ENCODE data around the gene MAP2. TPM values are rescaled to one million over a fixed set of nuclear protein-coding genes. Genes with fewer than 3 reads are reported as not detected.
A peak's percentile ranks its signal among the peaks of the same experiment; 100 is the strongest.

MAP2 gene, protein sequence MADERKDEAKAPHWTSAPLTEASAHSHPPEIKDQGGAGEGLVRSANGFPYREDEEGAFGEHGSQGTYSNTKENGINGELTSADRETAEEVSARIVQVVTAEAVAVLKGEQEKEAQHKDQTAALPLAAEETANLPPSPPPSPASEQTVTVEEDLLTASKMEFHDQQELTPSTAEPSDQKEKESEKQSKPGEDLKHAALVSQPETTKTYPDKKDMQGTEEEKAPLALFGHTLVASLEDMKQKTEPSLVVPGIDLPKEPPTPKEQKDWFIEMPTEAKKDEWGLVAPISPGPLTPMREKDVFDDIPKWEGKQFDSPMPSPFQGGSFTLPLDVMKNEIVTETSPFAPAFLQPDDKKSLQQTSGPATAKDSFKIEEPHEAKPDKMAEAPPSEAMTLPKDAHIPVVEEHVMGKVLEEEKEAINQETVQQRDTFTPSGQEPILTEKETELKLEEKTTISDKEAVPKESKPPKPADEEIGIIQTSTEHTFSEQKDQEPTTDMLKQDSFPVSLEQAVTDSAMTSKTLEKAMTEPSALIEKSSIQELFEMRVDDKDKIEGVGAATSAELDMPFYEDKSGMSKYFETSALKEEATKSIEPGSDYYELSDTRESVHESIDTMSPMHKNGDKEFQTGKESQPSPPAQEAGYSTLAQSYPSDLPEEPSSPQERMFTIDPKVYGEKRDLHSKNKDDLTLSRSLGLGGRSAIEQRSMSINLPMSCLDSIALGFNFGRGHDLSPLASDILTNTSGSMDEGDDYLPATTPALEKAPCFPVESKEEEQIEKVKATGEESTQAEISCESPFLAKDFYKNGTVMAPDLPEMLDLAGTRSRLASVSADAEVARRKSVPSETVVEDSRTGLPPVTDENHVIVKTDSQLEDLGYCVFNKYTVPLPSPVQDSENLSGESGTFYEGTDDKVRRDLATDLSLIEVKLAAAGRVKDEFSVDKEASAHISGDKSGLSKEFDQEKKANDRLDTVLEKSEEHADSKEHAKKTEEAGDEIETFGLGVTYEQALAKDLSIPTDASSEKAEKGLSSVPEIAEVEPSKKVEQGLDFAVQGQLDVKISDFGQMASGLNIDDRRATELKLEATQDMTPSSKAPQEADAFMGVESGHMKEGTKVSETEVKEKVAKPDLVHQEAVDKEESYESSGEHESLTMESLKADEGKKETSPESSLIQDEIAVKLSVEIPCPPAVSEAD (N-terminal part only)
- polyA plus RNA-seq (2013): 0.05 TPM

GRCh38 chr2:209423562-209424198 lies at the start of gene MAP2:
TSS of gene MAP2 (plus strand) at chr2:209424047. CDS start at chr2:209653171, 229,124 bp downstream.
- DNase-seq: peak; percentile 81 to 88 (median 87)
- ChIA-PET POLR2A (interaction anchor here (0.6 kb wide), 1 partner anchor 57 kb away, joined by 4 read pairs; no protein-coding TSS in a partner anchor), CTCF (interaction anchor here (0.8 to 5.2 kb wide), 20 partner anchors 8 to 1028 kb away, joined by 3 to 64 read pairs (median 4); no protein-coding TSS in a partner anchor)
- Histone ChIP-seq H3K27me3 (replicated peaks in 2 of 5; ENCODE audit: control insufficient read depth in 4 of 5, insufficient read depth in 5 of 5, low read length in 4 of 5) (peaks cover 0 to 42% (median 19%) of the 10 kb centered on the region in 5 experiments), H3K9me3 (ENCODE audit: control extremely low read depth in 1 of 5, control insufficient read depth in 4 of 5, insufficient read depth in 2 of 5, low read depth in 1 of 5, low read length in 4 of 5) (no peaks in the 10 kb centered on the region), H3K4me1 (ENCODE audit: control extremely low read depth in 1 of 4, control insufficient read depth in 4 of 4, insufficient read depth in 4 of 4, low read length in 3 of 4) (peaks cover 6 to 18% (median 14%) of the 10 kb centered on the region in 4 experiments), H3K36me3 (ENCODE audit: control insufficient read depth in 4 of 4, insufficient read depth in 4 of 4, low read length in 3 of 4) (no peaks in the 10 kb centered on the region), H3K4me3 (ENCODE audit: control insufficient read depth in 1 of 7, extremely low read depth in 1 of 7, insufficient read depth in 4 of 7, low read depth in 2 of 7, low read length in 6 of 7) (peak within 1 kb of the TSS in 6 of 7 experiments; percentile 46 to 74 (median 64)), H3K27ac (ENCODE audit: insufficient read depth in 1 of 2, low read depth in 1 of 2, low read length in 2 of 2, poor library complexity in 1 of 2, severe bottlenecking in 2 of 2) (no peak within 1 kb of the TSS)
- 2% methylated on average over 50 of the region's 57 CpGs for WGBS (ENCODE audit: insufficient coverage)

- no CpG with 5 or more reads among the region's 1 CpG for WGBS (ENCODE audit: insufficient coverage)
- H3K27me3 ChIP-seq (replicated peaks in 2 of 5; ENCODE audit: control insufficient read depth in 4 of 5, insufficient read depth in 5 of 5, low read length in 4 of 5): peaks cover 6 to 58% (median 18%) of the 10 kb centered on the region in 5 experiments
- H3K36me3 ChIP-seq (ENCODE audit: control insufficient read depth in 4 of 4, insufficient read depth in 4 of 4, low read length in 3 of 4): no peaks in the 10 kb centered on the region
- no peak overlapping the region for H3K27ac ChIP-seq (ENCODE audit: insufficient read depth in 1 of 2, low read depth in 1 of 2, low read length in 2 of 2, poor library complexity in 1 of 2, severe bottlenecking in 2 of 2)
- CTCF ChIA-PET: no interaction called here
- POLR2A ChIA-PET: no interaction called here
- H3K4me3 ChIP-seq (ENCODE audit: control insufficient read depth in 1 of 7, extremely low read depth in 1 of 7, insufficient read depth in 4 of 7, low read depth in 2 of 7, low read length in 6 of 7): no peak overlapping the region
- H3K9me3 ChIP-seq (ENCODE audit: control extremely low read depth in 1 of 5, control insufficient read depth in 4 of 5, insufficient read depth in 2 of 5, low read depth in 1 of 5, low read length in 4 of 5): peaks cover 7 to 37% (median 25%) of the 10 kb centered on the region in 5 experiments
- no peak for DNase-seq
- H3K4me1 ChIP-seq (ENCODE audit: control extremely low read depth in 1 of 4, control insufficient read depth in 4 of 4, insufficient read depth in 4 of 4, low read length in 3 of 4): peaks cover 5 to 15% (median 8%) of the 10 kb centered on the region in 4 experiments
These were observed 47.2 kb upstream of the MAP2 start for GRCh38 chr2:209376686-209377085.

DNA sequence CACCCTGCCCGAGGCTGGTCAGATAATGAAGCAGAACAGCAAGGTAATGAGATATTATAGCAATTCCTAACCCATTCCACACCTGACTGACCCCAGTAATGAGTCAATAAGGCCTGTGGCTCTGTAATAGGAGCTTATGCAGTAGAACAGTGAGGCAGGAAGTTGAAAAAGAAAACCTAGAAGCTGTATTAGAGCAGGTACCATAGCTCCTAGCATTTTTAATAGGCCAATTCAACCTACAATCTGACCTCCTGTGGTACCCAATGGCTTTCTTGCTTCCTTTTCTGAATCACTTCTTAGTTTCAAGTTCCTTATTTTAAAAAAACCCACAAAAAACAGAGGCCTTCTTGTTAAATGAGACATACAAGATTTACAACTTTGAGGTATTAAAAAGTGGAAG lies 43.6 kb upstream of the MAP2 start:
- Histone ChIP-seq H3K36me3 (ENCODE audit: control insufficient read depth in 4 of 4, insufficient read depth in 4 of 4, low read length in 3 of 4) (no peaks in the 10 kb centered on the region), H3K27ac (ENCODE audit: insufficient read depth in 1 of 2, low read depth in 1 of 2, low read length in 2 of 2, poor library complexity in 1 of 2, severe bottlenecking in 2 of 2) (no peak overlapping the region), H3K27me3 (replicated peaks in 2 of 5; ENCODE audit: control insufficient read depth in 4 of 5, insufficient read depth in 5 of 5, low read length in 4 of 5) (peaks cover 17 to 73% (median 36%) of the 10 kb centered on the region in 5 experiments), H3K9me3 (ENCODE audit: control extremely low read depth in 1 of 5, control insufficient read depth in 4 of 5, insufficient read depth in 2 of 5, low read depth in 1 of 5, low read length in 4 of 5) (peaks cover 7 to 38% (median 11%) of the 10 kb centered on the region in 5 experiments), H3K4me3 (ENCODE audit: control insufficient read depth in 1 of 7, extremely low read depth in 1 of 7, insufficient read depth in 4 of 7, low read depth in 2 of 7, low read length in 6 of 7) (no peak overlapping the region), H3K4me1 (ENCODE audit: control extremely low read depth in 1 of 4, control insufficient read depth in 4 of 4, insufficient read depth in 4 of 4, low read length in 3 of 4) (peaks cover 5 to 15% (median 8%) of the 10 kb centered on the region in 4 experiments)
- DNase-seq: peak; percentile 56 to 90 (median 85)
- no CpG with 5 or more reads among the region's 1 CpG for WGBS (ENCODE audit: insufficient coverage)
- ChIA-PET CTCF (interaction anchor here (0.9 to 1.6 kb wide), 5 partner anchors 12 to 45 kb away, joined by 3 to 8 read pairs (median 3); no protein-coding TSS in a partner anchor), POLR2A (no interaction called here)

GRCh38 chr2:209381091-209381490 lies 42.8 kb upstream of the MAP2 start:
- ChIA-PET POLR2A (no interaction called here), CTCF (interaction anchor here (0.6 to 0.9 kb wide), 2 partner anchors 26 to 1018 kb away, joined by 3 read pairs; no protein-coding TSS in a partner anchor)
- H3K27ac ChIP-seq (ENCODE audit: insufficient read depth in 1 of 2, low read depth in 1 of 2, low read length in 2 of 2, poor library complexity in 1 of 2, severe bottlenecking in 2 of 2): no peak overlapping the region
- H3K9me3 ChIP-seq (ENCODE audit: control extremely low read depth in 1 of 5, control insufficient read depth in 4 of 5, insufficient read depth in 2 of 5, low read depth in 1 of 5, low read length in 4 of 5): peaks cover 5 to 31% (median 9%) of the 10 kb centered on the region in 5 experiments
- no peaks in the 10 kb centered on the region for H3K36me3 ChIP-seq (ENCODE audit: control insufficient read depth in 4 of 4, insufficient read depth in 4 of 4, low read length in 3 of 4)
- peaks cover 21 to 73% (median 42%) of the 10 kb centered on the region in 5 experiments for H3K27me3 ChIP-seq (replicated peaks in 2 of 5; ENCODE audit: control insufficient read depth in 4 of 5, insufficient read depth in 5 of 5, low read length in 4 of 5)
- 0% methylated on average over 2 of the region's 3 CpGs for WGBS (ENCODE audit: insufficient coverage)
- DNase-seq: peak in 1 of 3 donors; percentile 29
- no peak overlapping the region for H3K4me3 ChIP-seq (ENCODE audit: control insufficient read depth in 1 of 7, extremely low read depth in 1 of 7, insufficient read depth in 4 of 7, low read depth in 2 of 7, low read length in 6 of 7)
- H3K4me1 ChIP-seq (ENCODE audit: control extremely low read depth in 1 of 4, control insufficient read depth in 4 of 4, insufficient read depth in 4 of 4, low read length in 3 of 4): peaks cover 5 to 15% (median 8%) of the 10 kb centered on the region in 4 experiments

- CTCF ChIA-PET: no interaction called here
- H3K4me1 ChIP-seq (ENCODE audit: control extremely low read depth in 1 of 4, control insufficient read depth in 4 of 4, insufficient read depth in 4 of 4, low read length in 3 of 4): peaks cover 5 to 15% (median 8%) of the 10 kb centered on the region in 4 experiments
- H3K36me3 ChIP-seq (ENCODE audit: control insufficient read depth in 4 of 4, insufficient read depth in 4 of 4, low read length in 3 of 4): no peaks in the 10 kb centered on the region
- DNase-seq: no peak
- H3K27ac ChIP-seq (ENCODE audit: insufficient read depth in 1 of 2, low read depth in 1 of 2, low read length in 2 of 2, poor library complexity in 1 of 2, severe bottlenecking in 2 of 2): no peak overlapping the region
- POLR2A ChIA-PET: no interaction called here
- peaks cover 18 to 63% (median 38%) of the 10 kb centered on the region in 5 experiments for H3K27me3 ChIP-seq (replicated peaks in 2 of 5; ENCODE audit: control insufficient read depth in 4 of 5, insufficient read depth in 5 of 5, low read length in 4 of 5)
- H3K4me3 ChIP-seq (ENCODE audit: control insufficient read depth in 1 of 7, extremely low read depth in 1 of 7, insufficient read depth in 4 of 7, low read depth in 2 of 7, low read length in 6 of 7): no peak overlapping the region
- peaks cover 0 to 14% (median 0%) of the 10 kb centered on the region in 5 experiments for H3K9me3 ChIP-seq (ENCODE audit: control extremely low read depth in 1 of 5, control insufficient read depth in 4 of 5, insufficient read depth in 2 of 5, low read depth in 1 of 5, low read length in 4 of 5)
These were observed 41.1 kb upstream of the MAP2 start for GRCh38 chr2:209382775-209383174.

DNA sequence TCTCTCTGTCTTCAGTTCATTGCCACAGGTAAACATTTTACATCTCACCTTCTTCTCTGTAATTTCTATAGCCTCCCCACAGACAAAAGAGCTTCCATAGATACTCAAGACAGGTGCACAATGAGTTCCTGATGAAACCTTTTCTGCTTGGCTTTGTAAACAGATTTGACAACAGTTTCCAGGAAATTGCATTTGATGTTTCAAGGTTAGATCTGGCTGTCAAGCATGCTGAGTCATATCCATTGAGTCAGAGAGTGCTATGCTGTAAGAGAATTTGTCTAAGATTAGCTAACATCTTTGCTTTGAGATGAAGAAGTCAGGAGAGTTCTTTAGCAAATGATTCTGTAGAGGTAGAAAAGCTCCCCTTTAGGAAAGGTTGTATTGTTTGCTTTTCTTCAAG lies 40.6 kb upstream of the MAP2 start:
- ChIA-PET CTCF (interaction anchor here (0.9 kb wide), 1 partner anchor 14 kb away, joined by 3 read pairs; no protein-coding TSS in a partner anchor), POLR2A (no interaction called here)
- peak; percentile 31 to 82 (median 75) for DNase-seq

More for the DNA sequence above, 40.6 kb upstream of the MAP2 start:
- no peak overlapping the region for H3K27ac ChIP-seq (ENCODE audit: insufficient read depth in 1 of 2, low read depth in 1 of 2, low read length in 2 of 2, poor library complexity in 1 of 2, severe bottlenecking in 2 of 2)
- H3K9me3 ChIP-seq (ENCODE audit: control extremely low read depth in 1 of 5, control insufficient read depth in 4 of 5, insufficient read depth in 2 of 5, low read depth in 1 of 5, low read length in 4 of 5): peaks cover 0 to 11% (median 0%) of the 10 kb centered on the region in 5 experiments
- peaks cover 5 to 15% (median 8%) of the 10 kb centered on the region in 4 experiments for H3K4me1 ChIP-seq (ENCODE audit: control extremely low read depth in 1 of 4, control insufficient read depth in 4 of 4, insufficient read depth in 4 of 4, low read length in 3 of 4)
- no peak overlapping the region for H3K4me3 ChIP-seq (ENCODE audit: control insufficient read depth in 1 of 7, extremely low read depth in 1 of 7, insufficient read depth in 4 of 7, low read depth in 2 of 7, low read length in 6 of 7)
- H3K36me3 ChIP-seq (ENCODE audit: control insufficient read depth in 4 of 4, insufficient read depth in 4 of 4, low read length in 3 of 4): no peaks in the 10 kb centered on the region
- H3K27me3 ChIP-seq (replicated peaks in 2 of 5; ENCODE audit: control insufficient read depth in 4 of 5, insufficient read depth in 5 of 5, low read length in 4 of 5): peaks cover 16 to 63% (median 36%) of the 10 kb centered on the region in 5 experiments
